ENCODE data around the gene ADAT1. TPM values are rescaled to one million over a fixed set of nuclear protein-coding genes. Genes with fewer than 3 reads are reported as not detected.

Gene ADAT1
- total and polyA plus RNA-seq, 2 of the 13 experiments (the other 11 are each of a cell fraction or from before 2014, with no cell fraction given), result 18.4 to 40.8 TPM

GRCh38 chr16:75590920-75591843 is 31.9 kb downstream of the ADAT1 start:
- no peak overlapping the region for H3K27ac ChIP-seq (ENCODE audit: extremely low read length, insufficient read depth, low read length)
- no peaks in the 10 kb centered on the region; a peak in 1 of 5 replicates for H3K36me3 ChIP-seq (replicated peaks in 1 of 2; ENCODE audit: control insufficient read depth in 1 of 2, insufficient read depth in 2 of 2, low read length in 2 of 2)
- H3K4me3 ChIP-seq (replicated peaks in 1 of 3; ENCODE audit: insufficient read depth in 1 of 3, low read depth in 2 of 3, low read length in 3 of 3), result no peak overlapping the region
- no peaks in the 10 kb centered on the region for H3K79me2 ChIP-seq (ENCODE audit: insufficient read depth, low read length)
- ChIA-PET POLR2A (no interaction called here), CTCF (ENCODE audit: low intra/inter-chr PET ratio, low total read pairs) (no interaction called here)
- intact Hi-C loops (cut with micrococcal nuclease; ENCODE audit: unreplicated experiment), result loop anchor here (5.0 kb wide), 1 partner anchor 34 kb away; the partner anchor contains the start of gene TMEM231
- H3K9me3 ChIP-seq (ENCODE audit: low read length), result no peaks in the 10 kb centered on the region
- DNase-seq (ENCODE audit: low spot score) (no peak), FAIRE-seq (no peak), ATAC-seq (no peak)
- no peaks in the 10 kb centered on the region for H4K20me1 ChIP-seq (ENCODE audit: insufficient read depth, low read length)
- TF ChIP-seq ZNF83 (CRISPR knock-in tag; IDR thresholded peaks at IDR 0.05; ENCODE audit: borderline replicate concordance), result no peak
- TF ChIP-seq DMAP1 (CRISPR knock-in tag; IDR thresholded peaks at IDR 0.05), result no peak
- no peak for TF ChIP-seq KMT2A (CRISPR knock-in tag; IDR thresholded peaks at IDR 0.05)
- no peak for TF ChIP-seq SRSF1 (optimal IDR thresholded peaks at IDR 0.05; ENCODE audit: low read depth, low read length)
- no peak for TF ChIP-seq ZKSCAN1 (IDR thresholded peaks at IDR 0.05; ENCODE audit: low read length)
- no peak for TF ChIP-seq ZNF782 (CRISPR knock-in tag; IDR thresholded peaks at IDR 0.05; ENCODE audit: borderline replicate concordance)
- TF ChIP-seq NFE2L1 (CRISPR knock-in tag; IDR thresholded peaks at IDR 0.05; ENCODE audit: borderline replicate concordance), result no peak
- TF ChIP-seq ZNF513 (CRISPR knock-in tag; conservative IDR thresholded peaks at IDR 0.05), result no peak
- TF ChIP-seq ZFP62 (CRISPR knock-in tag; IDR thresholded peaks at IDR 0.05), result no peak
- TF ChIP-seq KDM3A (CRISPR knock-in tag; IDR thresholded peaks at IDR 0.05; ENCODE audit: low read depth), result no peak
- no peak for TF ChIP-seq DDIT3 (CRISPR knock-in tag; IDR thresholded peaks at IDR 0.05)
- TF ChIP-seq MED8 (CRISPR knock-in tag; IDR thresholded peaks at IDR 0.05; ENCODE audit: insufficient replicate concordance), result no peak
- TF ChIP-seq, protein P1, sequence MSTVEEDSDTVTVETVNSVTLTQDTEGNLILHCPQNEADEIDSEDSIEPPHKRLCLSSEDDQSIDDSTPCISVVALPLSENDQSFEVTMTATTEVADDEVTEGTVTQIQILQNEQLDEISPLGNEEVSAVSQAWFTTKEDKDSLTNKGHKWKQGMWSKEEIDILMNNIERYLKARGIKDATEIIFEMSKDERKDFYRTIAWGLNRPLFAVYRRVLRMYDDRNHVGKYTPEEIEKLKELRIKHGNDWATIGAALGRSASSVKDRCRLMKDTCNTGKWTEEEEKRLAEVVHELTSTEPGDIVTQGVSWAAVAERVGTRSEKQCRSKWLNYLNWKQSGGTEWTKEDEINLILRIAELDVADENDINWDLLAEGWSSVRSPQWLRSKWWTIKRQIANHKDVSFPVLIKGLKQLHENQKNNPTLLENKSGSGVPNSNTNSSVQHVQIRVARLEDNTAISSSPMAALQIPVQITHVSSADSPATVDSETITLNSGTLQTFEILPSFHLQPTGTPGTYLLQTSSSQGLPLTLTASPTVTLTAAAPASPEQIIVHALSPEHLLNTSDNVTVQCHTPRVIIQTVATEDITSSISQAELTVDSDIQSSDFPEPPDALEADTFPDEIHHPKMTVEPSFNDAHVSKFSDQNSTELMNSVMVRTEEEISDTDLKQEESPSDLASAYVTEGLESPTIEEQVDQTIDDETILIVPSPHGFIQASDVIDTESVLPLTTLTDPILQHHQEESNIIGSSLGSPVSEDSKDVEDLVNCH (CRISPR knock-in tag; IDR thresholded peaks at IDR 0.05), result no peak
- TF ChIP-seq ZBTB37 (CRISPR knock-in tag; IDR thresholded peaks at IDR 0.05), result no peak
- TF ChIP-seq ZFP36 (IDR thresholded peaks at IDR 0.05; ENCODE audit: borderline replicate concordance, low read depth, low read length, partially characterized antibody), result no peak
- TF ChIP-seq FOXC1 (CRISPR knock-in tag; IDR thresholded peaks at IDR 0.05; ENCODE audit: borderline replicate concordance), result no peak
- no peak for TF ChIP-seq SMARCC2 (IDR thresholded peaks at IDR 0.05)
- no peak for TF ChIP-seq HDAC1 (CRISPR knock-in tag; IDR thresholded peaks at IDR 0.05)
- TF ChIP-seq ATF1 (CRISPR knock-in tag; IDR thresholded peaks at IDR 0.05), result no peak
- no peak overlapping the region for H3K9ac ChIP-seq (ENCODE audit: insufficient read depth, low read depth, low read length)
- no peaks in the 10 kb centered on the region for H3K27me3 ChIP-seq (ENCODE audit: control insufficient read depth in 1 of 2, insufficient read depth in 2 of 2, low read length in 2 of 2)
- H3K4me2 ChIP-seq (ENCODE audit: low read depth, low read length), result no peak overlapping the region
- H3K4me1 ChIP-seq (ENCODE audit: insufficient read depth, low read length), result peaks cover 20% of the 10 kb centered on the region
- no peak overlapping the region for H2AFZ ChIP-seq (ENCODE audit: low read length)
- in situ Hi-C loops (cut with HindIII; ENCODE audit: extremely low pct_ligation_motif_present, low pct_unique_long_range_greater_than_20kb), result no loop called here
- BruUV-seq (replicated peaks), result no TSS peak
- WGBS (ENCODE audit: low lambda C conversion rate), result 97% methylated on average over 8 of the region's 8 CpGs
